SK-N-SH (cell line): Measurements from ENCODE around the gene LIMS2. TPM values are rescaled to one million over a fixed set of nuclear protein-coding genes. Genes with fewer than 3 reads are reported as not detected.

ENCODE experiments used
- CTCF ChIA-PET: fragments of 300-600, 350-600 bp; formaldehyde crosslinking; extraction: SDS; loops from one replicate; lab custom pipeline; 2021; lab: Yijun Ruan, JAX
- POLR2A ChIA-PET: fragments of 350-600 bp; sonication (Branson Sonifier 250); formaldehyde crosslinking; extraction: SDS; loops from one replicate; lab custom pipeline; 2020; ENCODE audit warnings: antibody characterized with exemption, inconsistent platforms; lab: Yijun Ruan, JAX
- DNase-seq: peaks from one replicate; pipeline ENCODE4 v3.0.0; 2012
- H2AFZ ChIP-seq: fragments of 200-600 bp; sonication (generic); 2 replicates; pipeline ENCODE4 v1.8.1; 2016; ENCODE audit warnings: antibody characterized with exemption, mild to moderate bottlenecking, low read depth
- H3F3A ChIP-seq: fragments of 200-600 bp; sonication (generic); replicated peaks from 2 replicates; pipeline ENCODE3; 2016; ENCODE audit warnings: antibody characterized with exemption, mild to moderate bottlenecking; ENCODE audit not compliant: insufficient read depth
- H3K27ac ChIP-seq, 2 experiments: fragments of 200-500 bp in 1 of 2; fragments of 200-600 bp in 1 of 2; sonication (Bioruptor generic) in 1 of 2; sonication (generic), shearing (Covaris generic) in 1 of 2; 2 replicates each; pipeline versions ENCODE4 v1.5.1 to v1.6.1; 2014 to 2016; ENCODE audit warnings: low read depth in 2 of 2, inconsistent platforms in 1 of 2, low read length in 1 of 2, mild to moderate bottlenecking in 1 of 2, mixed read lengths in 1 of 2
- H3K27me3 ChIP-seq: fragments of 200-600 bp; sonication (generic), shearing (Covaris generic); 2 replicates; pipeline ENCODE4 v1.6.1; 2016; ENCODE audit warnings: mixed run types; ENCODE audit not compliant: insufficient read depth
- H3K36me3 ChIP-seq, 2 experiments: fragments of 200-500 bp in 1 of 2; fragments of 200-600 bp in 1 of 2; sonication (Bioruptor generic) in 1 of 2; sonication (generic) in 1 of 2; replicated peaks in 1 of 2; 2 replicates each; pipeline versions ENCODE3 to v1.5.1; 2014 to 2016; ENCODE audit warnings: low read length in 1 of 2, mild to moderate bottlenecking in 1 of 2; ENCODE audit not compliant: insufficient read depth in 2 of 2, control insufficient read depth in 1 of 2
- H3K4me1 ChIP-seq, 2 experiments: fragments of 200-500 bp in 1 of 2; fragments of 200-600 bp in 1 of 2; sonication (Bioruptor generic) in 1 of 2; sonication (generic), shearing (Covaris generic) in 1 of 2; 2 replicates each; pipeline versions ENCODE4 v1.5.1 to v1.6.1; 2014 to 2016; ENCODE audit warnings: low read depth in 1 of 2, low read length in 1 of 2, mixed run types in 1 of 2; ENCODE audit not compliant: insufficient read depth in 2 of 2, control insufficient read depth in 1 of 2
- H3K4me2 ChIP-seq: fragments of 200-600 bp; sonication (generic), shearing (Covaris generic); 2 replicates; pipeline ENCODE4 v1.6.1; 2017; ENCODE audit warnings: mixed run types
- H3K4me3 ChIP-seq, 2 experiments: fragments of 200-500 bp in 1 of 2; fragments of 200-600 bp in 1 of 2; sonication (Bioruptor generic) in 1 of 2; sonication (generic), shearing (Covaris generic) in 1 of 2; 2 replicates each; pipeline versions ENCODE4 v1.5.1 to v1.8.1; 2014 to 2016; ENCODE audit warnings: low read depth in 2 of 2, inconsistent platforms in 1 of 2, low read length in 1 of 2, mild to moderate bottlenecking in 1 of 2, mixed read lengths in 1 of 2, moderate library complexity in 1 of 2
- H3K79me2 ChIP-seq: fragments of 200-600 bp; sonication (generic); 2 replicates; pipeline ENCODE4 v1.8.1; 2017; ENCODE audit warnings: mild to moderate bottlenecking; ENCODE audit not compliant: insufficient read depth
- H3K9ac ChIP-seq: fragments of 200-600 bp; sonication (generic); 2 replicates; pipeline ENCODE4 v1.6.1; 2017; ENCODE audit warnings: mixed run types
- H3K9me2 ChIP-seq: fragments of 200-600 bp; sonication (generic); 2 replicates; pipeline ENCODE4 v1.6.1; 2017; ENCODE audit warnings: mixed run types
- H3K9me3 ChIP-seq: fragments of 200-600 bp; sonication (generic); 2 replicates; pipeline ENCODE4 v1.6.1; 2017; ENCODE audit warnings: mixed run types, mild to moderate bottlenecking, moderate library complexity
- H4K20me1 ChIP-seq: fragments of 200-600 bp; sonication (generic); 2 replicates; pipeline ENCODE4 v1.6.1; 2017; ENCODE audit warnings: mild to moderate bottlenecking, mixed run types; ENCODE audit not compliant: insufficient read depth
- EP300 ChIP-seq, 2 experiments: IDR thresholded peaks; 2 replicates each; pipeline versions ENCODE4 v1.4.0 to v1.6.1; 2012; ENCODE audit warnings: borderline replicate concordance in 1 of 2, low read depth in 1 of 2, low read length in 1 of 2
- EZH2phosphoT487 ChIP-seq: fragments of 200-600 bp; sonication (generic); IDR thresholded peaks from 2 replicates; pipeline ENCODE4 v1.6.1; 2017; ENCODE audit warnings: low read depth, mixed run types, mild to moderate bottlenecking, antibody characterized with exemption, moderate library complexity, borderline replicate concordance
- FOXJ3 ChIP-seq: sonication (generic); formaldehyde crosslinking; IDR thresholded peaks from 2 replicates; pipeline ENCODE4 v1.5.1; 2020; ENCODE audit warnings: mild to moderate bottlenecking, missing genetic modification reagents
- FOXM1 ChIP-seq: IDR thresholded peaks from 2 replicates; pipeline ENCODE4 v1.4.0; 2012; ENCODE audit warnings: low read depth, mild to moderate bottlenecking
- GABPA ChIP-seq: IDR thresholded peaks from 2 replicates; pipeline ENCODE4 v1.4.0; 2012; ENCODE audit warnings: low read depth, mild to moderate bottlenecking
- GATA2 ChIP-seq: sonication (generic); formaldehyde crosslinking; IDR thresholded peaks from 2 replicates; pipeline ENCODE4 v1.5.0; 2020; ENCODE audit warnings: mild to moderate bottlenecking, missing genetic modification reagents
- JUND ChIP-seq: IDR thresholded peaks from 2 replicates; pipeline ENCODE4 v1.4.0; 2012
- MXI1 ChIP-seq: IDR thresholded peaks from 2 replicates; pipeline ENCODE4 v1.6.1; 2012; ENCODE audit warnings: mild to moderate bottlenecking, low read depth, low read length, improper control_type of control experiment
- NFIC ChIP-seq: IDR thresholded peaks from 2 replicates; pipeline ENCODE4 v1.4.0; 2012; ENCODE audit warnings: borderline replicate concordance
- POLR2AphosphoS5 ChIP-seq: IDR thresholded peaks from 2 replicates; pipeline ENCODE4 v1.6.1; 2012; ENCODE audit warnings: low read depth, low read length
- RAD21 ChIP-seq: IDR thresholded peaks from 2 replicates; pipeline ENCODE4 v1.6.1; 2012; ENCODE audit warnings: mild to moderate bottlenecking, low read length
- RCOR1 ChIP-seq: fragments of 150-350 bp; IDR thresholded peaks from 2 replicates; pipeline ENCODE4 v1.6.1; 2017; ENCODE audit warnings: antibody characterized with exemption, low read length
- RFX5 ChIP-seq: IDR thresholded peaks from 2 replicates; pipeline ENCODE4 v1.6.1; 2012; ENCODE audit warnings: mild to moderate bottlenecking, improper control_type of control experiment, low read length
- SIN3A ChIP-seq: IDR thresholded peaks from 2 replicates; pipeline ENCODE4 v1.6.1; 2012; ENCODE audit warnings: low read depth, mild to moderate bottlenecking, low read length, moderate library complexity, borderline replicate concordance
- SMC3 ChIP-seq: IDR thresholded peaks from 2 replicates; pipeline ENCODE4 v1.6.1; 2012; ENCODE audit warnings: low read depth, low read length, improper control_type of control experiment
- YY1 ChIP-seq: IDR thresholded peaks from 2 replicates; pipeline ENCODE4 v1.4.0; 2012; ENCODE audit warnings: low read depth, mild to moderate bottlenecking
- WGBS: methylation state at CpG from one replicate; pipeline ENCODE4 v1.1.6; 2017; ENCODE audit warnings: low lambda C conversion rate; 5-methylcytosine and 5-hydroxymethylcytosine counted together
- polyA plus RNA-seq, 3 experiments: library from polyadenylated mRNA; depleted of rRNA; stranded (reverse); fragments of >200 nt; gene quantifications; 2 replicates each; pipeline ENCODE4 v1.2.3, GENCODE V29; 2012
- TF ChIP-seq, protein P1 (sequence below): IDR thresholded peaks from 2 replicates; pipeline ENCODE4; 2012
- TF ChIP-seq, protein P2 (sequence below): fragments of 200-600 bp; sonication (generic); IDR thresholded peaks from 2 replicates; pipeline ENCODE4 v1.6.1; 2017; ENCODE audit warnings: antibody characterized with exemption, mild to moderate bottlenecking, moderate library complexity
- TF ChIP-seq, protein P3 (sequence below): fragments of 150-350 bp; IDR thresholded peaks from 2 replicates; pipeline ENCODE4 v1.6.1; 2017; ENCODE audit warnings: antibody characterized with exemption, low read length, low read depth, borderline replicate concordance
- TF ChIP-seq, protein P4 (sequence below): fragments of 150-350 bp; IDR thresholded peaks from 2 replicates; pipeline ENCODE4 v1.6.1; 2016; ENCODE audit warnings: mild to moderate bottlenecking, low read depth, low read length

LIMS2 gene
- polyA plus RNA-seq, 1 of the 3 experiments (the other 2 are of a cell fraction) = 2.7 TPM

DNA sequence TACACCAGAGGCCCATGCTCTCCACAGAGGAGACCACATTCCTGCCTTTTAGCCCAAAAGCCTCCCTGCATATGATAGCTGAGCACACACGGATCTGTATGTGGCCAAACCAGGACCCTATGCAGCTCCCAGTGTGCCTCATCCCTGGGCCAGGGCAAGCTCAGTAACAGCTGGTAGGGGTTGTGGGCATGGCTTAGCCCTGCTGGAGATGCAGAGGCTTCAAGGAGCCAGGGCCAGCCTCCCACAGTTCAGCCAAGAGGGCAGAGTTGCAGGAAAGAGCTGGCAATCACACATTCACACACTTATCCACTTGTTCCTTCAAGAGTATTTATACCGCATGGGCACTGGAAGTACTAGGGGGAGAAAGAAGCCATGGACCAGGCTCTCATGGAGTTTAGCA lies 1.6 kb upstream of the LIMS2 start (continued):
- TF ChIP-seq, protein P1, sequence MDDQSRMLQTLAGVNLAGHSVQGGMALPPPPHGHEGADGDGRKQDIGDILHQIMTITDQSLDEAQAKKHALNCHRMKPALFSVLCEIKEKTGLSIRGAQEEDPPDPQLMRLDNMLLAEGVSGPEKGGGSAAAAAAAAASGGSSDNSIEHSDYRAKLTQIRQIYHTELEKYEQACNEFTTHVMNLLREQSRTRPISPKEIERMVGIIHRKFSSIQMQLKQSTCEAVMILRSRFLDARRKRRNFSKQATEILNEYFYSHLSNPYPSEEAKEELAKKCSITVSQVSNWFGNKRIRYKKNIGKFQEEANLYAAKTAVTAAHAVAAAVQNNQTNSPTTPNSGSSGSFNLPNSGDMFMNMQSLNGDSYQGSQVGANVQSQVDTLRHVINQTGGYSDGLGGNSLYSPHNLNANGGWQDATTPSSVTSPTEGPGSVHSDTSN = no peak
- TF ChIP-seq RFX5 = no peak

DNA sequence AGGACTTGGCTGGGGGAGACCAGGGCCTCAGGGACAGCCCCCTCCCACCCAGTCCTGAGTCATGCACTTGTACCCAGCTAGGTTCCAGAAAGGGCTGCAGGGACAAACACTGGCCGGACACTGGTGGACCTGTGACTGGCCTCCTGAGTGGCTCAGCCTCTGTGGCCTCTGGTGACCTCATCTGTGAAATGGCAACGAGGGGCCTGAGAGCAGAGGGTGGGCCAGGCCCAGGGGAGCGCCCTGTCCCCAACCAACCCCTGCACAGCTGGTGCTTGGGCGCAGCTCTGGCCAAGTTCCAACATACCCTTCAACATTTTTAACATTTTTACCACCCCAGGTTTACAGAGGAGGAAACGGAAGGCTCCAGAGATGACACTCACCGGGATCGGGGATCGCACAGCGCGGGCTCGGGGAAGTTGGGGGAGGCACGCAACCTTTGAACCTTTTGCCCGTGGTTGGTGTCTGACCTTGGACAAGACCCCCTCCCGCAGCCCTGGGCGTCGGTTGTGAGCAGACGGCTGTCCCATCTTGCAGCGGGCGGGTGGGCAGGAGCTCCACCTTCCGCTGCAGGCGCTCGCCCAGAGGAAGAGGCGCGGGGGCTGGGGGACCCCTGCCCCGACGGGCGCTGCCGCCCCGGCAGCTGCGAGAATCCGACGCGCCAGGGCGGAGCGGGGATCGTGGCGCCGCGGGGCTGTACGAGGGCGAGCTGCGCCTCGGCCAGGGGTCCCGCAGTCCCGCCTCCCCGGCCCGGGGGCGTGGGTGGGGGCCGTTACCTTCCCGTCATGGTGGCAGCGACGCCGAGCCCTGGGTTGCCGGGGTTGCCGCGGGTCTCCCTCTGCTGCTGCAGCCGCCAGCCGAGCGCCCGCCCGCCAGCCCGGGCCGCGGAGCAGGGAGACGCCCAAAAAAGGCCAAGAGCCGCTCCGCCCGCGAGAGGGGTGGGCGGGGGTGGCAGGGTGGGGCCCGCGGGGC lies 805 bp downstream of the LIMS2 start:
- Histone ChIP-seq H3K36me3 (no peaks in the 10 kb centered on the region), H3K9ac (no peak overlapping the region), H3K27me3 (peaks cover 14% of the 10 kb centered on the region; the same call in 1 of the 2 replicates), H3F3A (no peaks in the 10 kb centered on the region)
- 45% methylated on average over 30 of the region's 72 CpGs for WGBS
- TF ChIP-seq SMC3 = no peak
- no peak for TF ChIP-seq GABPA
- TF ChIP-seq NFIC = no peak
- TF ChIP-seq SIN3A = no peak
- TF ChIP-seq MXI1 = no peak
- TF ChIP-seq POLR2AphosphoS5 = no peak
- no peak for TF ChIP-seq RAD21
- TF ChIP-seq, protein P2, sequence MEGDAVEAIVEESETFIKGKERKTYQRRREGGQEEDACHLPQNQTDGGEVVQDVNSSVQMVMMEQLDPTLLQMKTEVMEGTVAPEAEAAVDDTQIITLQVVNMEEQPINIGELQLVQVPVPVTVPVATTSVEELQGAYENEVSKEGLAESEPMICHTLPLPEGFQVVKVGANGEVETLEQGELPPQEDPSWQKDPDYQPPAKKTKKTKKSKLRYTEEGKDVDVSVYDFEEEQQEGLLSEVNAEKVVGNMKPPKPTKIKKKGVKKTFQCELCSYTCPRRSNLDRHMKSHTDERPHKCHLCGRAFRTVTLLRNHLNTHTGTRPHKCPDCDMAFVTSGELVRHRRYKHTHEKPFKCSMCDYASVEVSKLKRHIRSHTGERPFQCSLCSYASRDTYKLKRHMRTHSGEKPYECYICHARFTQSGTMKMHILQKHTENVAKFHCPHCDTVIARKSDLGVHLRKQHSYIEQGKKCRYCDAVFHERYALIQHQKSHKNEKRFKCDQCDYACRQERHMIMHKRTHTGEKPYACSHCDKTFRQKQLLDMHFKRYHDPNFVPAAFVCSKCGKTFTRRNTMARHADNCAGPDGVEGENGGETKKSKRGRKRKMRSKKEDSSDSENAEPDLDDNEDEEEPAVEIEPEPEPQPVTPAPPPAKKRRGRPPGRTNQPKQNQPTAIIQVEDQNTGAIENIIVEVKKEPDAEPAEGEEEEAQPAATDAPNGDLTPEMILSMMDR = no peak
- TF ChIP-seq GATA2 (CRISPR knock-in tag) = no peak
- TF ChIP-seq, protein P3, sequence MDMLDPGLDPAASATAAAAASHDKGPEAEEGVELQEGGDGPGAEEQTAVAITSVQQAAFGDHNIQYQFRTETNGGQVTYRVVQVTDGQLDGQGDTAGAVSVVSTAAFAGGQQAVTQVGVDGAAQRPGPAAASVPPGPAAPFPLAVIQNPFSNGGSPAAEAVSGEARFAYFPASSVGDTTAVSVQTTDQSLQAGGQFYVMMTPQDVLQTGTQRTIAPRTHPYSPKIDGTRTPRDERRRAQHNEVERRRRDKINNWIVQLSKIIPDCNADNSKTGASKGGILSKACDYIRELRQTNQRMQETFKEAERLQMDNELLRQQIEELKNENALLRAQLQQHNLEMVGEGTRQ = no peak
- TF ChIP-seq RCOR1 = no peak
- TF ChIP-seq FOXJ3 (CRISPR knock-in tag) = no peak
- no peak for TF ChIP-seq FOXM1
- TF ChIP-seq EZH2phosphoT487 = no peak
- no peak for TF ChIP-seq YY1
- no peak for TF ChIP-seq JUND
- TF ChIP-seq RFX5 = no peak
- no peak for TF ChIP-seq EP300 (IDR thresholded peaks at IDR 0.05; ENCODE audit: borderline replicate concordance in 1 of 2, low read depth in 1 of 2, low read length in 1 of 2)
- TF ChIP-seq, protein P4, sequence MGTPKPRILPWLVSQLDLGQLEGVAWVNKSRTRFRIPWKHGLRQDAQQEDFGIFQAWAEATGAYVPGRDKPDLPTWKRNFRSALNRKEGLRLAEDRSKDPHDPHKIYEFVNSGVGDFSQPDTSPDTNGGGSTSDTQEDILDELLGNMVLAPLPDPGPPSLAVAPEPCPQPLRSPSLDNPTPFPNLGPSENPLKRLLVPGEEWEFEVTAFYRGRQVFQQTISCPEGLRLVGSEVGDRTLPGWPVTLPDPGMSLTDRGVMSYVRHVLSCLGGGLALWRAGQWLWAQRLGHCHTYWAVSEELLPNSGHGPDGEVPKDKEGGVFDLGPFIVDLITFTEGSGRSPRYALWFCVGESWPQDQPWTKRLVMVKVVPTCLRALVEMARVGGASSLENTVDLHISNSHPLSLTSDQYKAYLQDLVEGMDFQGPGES = no peak
- TF ChIP-seq, all 33 proteins: peak for 0
- H3K9me2 ChIP-seq = no peaks in the 10 kb centered on the region
- H4K20me1 ChIP-seq = no peaks in the 10 kb centered on the region
- ChIA-PET POLR2A (interaction anchor here (0.6 to 2.0 kb wide), 2 partner anchors 11 to 268 kb away, joined by 3 to 6 read pairs; no protein-coding TSS in a partner anchor), CTCF (interaction anchor here (0.6 to 3.4 kb wide), 15 partner anchors 13 to 477 kb away, joined by 3 to 21 read pairs (median 5); partner anchors contain the start of gene IWS1)
- peak overlapping the region; percentile 35 to 51; a peak in 3 of 4 replicates for H3K4me3 ChIP-seq
- no peaks in the 10 kb centered on the region for H3K9me3 ChIP-seq
- no peak overlapping the region for H3K27ac ChIP-seq
- H3K4me2 ChIP-seq = peak overlapping the region; percentile 68
- peaks cover 0 to 6% of the 10 kb centered on the region in 2 experiments; a peak in 1 of 4 replicates for H3K4me1 ChIP-seq
- peak overlapping the region; percentile 41; the same call in 1 of the 2 replicates for H2AFZ ChIP-seq
- peak; percentile 85 for DNase-seq
- no peaks in the 10 kb centered on the region for H3K79me2 ChIP-seq
